ENCODE results near the gene SLC22A12.

SLC22A12 gene

GRCh38 chr11:64609436-64610047 lies 18.5 kb downstream of the SLC22A12 start:
- TF ChIP-seq ZNF274 (IDR thresholded peaks at IDR 0.05; ENCODE audit: low read depth, low read length): no peak
- no peak overlapping the region for H3K4me3 ChIP-seq (ENCODE audit: low read length)

GRCh38 chr11:64610596-64610995 lies 19.6 kb downstream of the SLC22A12 start:
- TF ChIP-seq ZNF274 (IDR thresholded peaks at IDR 0.05; ENCODE audit: low read depth, low read length): no peak
- no peak overlapping the region for H3K4me3 ChIP-seq (ENCODE audit: low read length)

GRCh38 chr11:64611176-64611575 lies 20.2 kb downstream of the SLC22A12 start:
- no peak overlapping the region for H3K4me3 ChIP-seq (ENCODE audit: low read length)
- no peak for TF ChIP-seq ZNF274 (IDR thresholded peaks at IDR 0.05; ENCODE audit: low read depth, low read length)

- no peak for TF ChIP-seq ZNF274 (IDR thresholded peaks at IDR 0.05; ENCODE audit: low read depth, low read length)
- H3K4me3 ChIP-seq (ENCODE audit: low read length): no peak overlapping the region
These were observed 21.0 kb downstream of the SLC22A12 start for GRCh38 chr11:64611869-64612646.

- no peak for TF ChIP-seq ZNF274 (IDR thresholded peaks at IDR 0.05; ENCODE audit: low read depth, low read length)
- H3K4me3 ChIP-seq (ENCODE audit: low read length): no peak overlapping the region
These were observed 22.6 kb downstream of the SLC22A12 start for GRCh38 chr11:64613648-64614047.

GRCh38 chr11:64614917-64615316 lies 23.9 kb downstream of the SLC22A12 start:
- TF ChIP-seq ZNF274 (IDR thresholded peaks at IDR 0.05; ENCODE audit: low read depth, low read length): no peak
- no peak overlapping the region for H3K4me3 ChIP-seq (ENCODE audit: low read length)

GRCh38 chr11:64616817-64617216 lies 25.8 kb downstream of the SLC22A12 start:
- TF ChIP-seq ZNF274 (IDR thresholded peaks at IDR 0.05; ENCODE audit: low read depth, low read length): no peak
- H3K4me3 ChIP-seq (ENCODE audit: low read length): no peak overlapping the region

GRCh38 chr11:64619196-64619595 lies 28.2 kb downstream of the SLC22A12 start:
- no peak overlapping the region for H3K4me3 ChIP-seq (ENCODE audit: low read length)
- TF ChIP-seq ZNF274 (IDR thresholded peaks at IDR 0.05; ENCODE audit: low read depth, low read length): no peak

- TF ChIP-seq ZNF274 (IDR thresholded peaks at IDR 0.05; ENCODE audit: low read depth, low read length): no peak
- H3K4me3 ChIP-seq (ENCODE audit: low read length): no peak overlapping the region
These were observed 28.9 kb downstream of the SLC22A12 start for GRCh38 chr11:64619811-64620380.

- H3K4me3 ChIP-seq (ENCODE audit: low read length): no peak overlapping the region
- TF ChIP-seq ZNF274 (IDR thresholded peaks at IDR 0.05; ENCODE audit: low read depth, low read length): no peak
These were observed 29.5 kb downstream of the SLC22A12 start for GRCh38 chr11:64620381-64620971.

- TF ChIP-seq ZNF274 (IDR thresholded peaks at IDR 0.05; ENCODE audit: low read depth, low read length): no peak
- H3K4me3 ChIP-seq (ENCODE audit: low read length): no peak overlapping the region
These were observed 30.4 kb downstream of the SLC22A12 start for GRCh38 chr11:64621283-64622019.

- TF ChIP-seq ZNF274 (IDR thresholded peaks at IDR 0.05; ENCODE audit: low read depth, low read length): no peak
- H3K4me3 ChIP-seq (ENCODE audit: low read length): no peak overlapping the region
These were observed 31.7 kb downstream of the SLC22A12 start for GRCh38 chr11:64622681-64623080.

GRCh38 chr11:64624883-64625481 lies 34.0 kb downstream of the SLC22A12 start:
- no peak overlapping the region for H3K4me3 ChIP-seq (ENCODE audit: low read length)
- no peak for TF ChIP-seq ZNF274 (IDR thresholded peaks at IDR 0.05; ENCODE audit: low read depth, low read length)

GRCh38 chr11:64626637-64627036 lies 35.6 kb downstream of the SLC22A12 start:
- H3K4me3 ChIP-seq (ENCODE audit: low read length): no peak overlapping the region
- no peak for TF ChIP-seq ZNF274 (IDR thresholded peaks at IDR 0.05; ENCODE audit: low read depth, low read length)
